Stimulated activated CD4-positive, alpha-beta T cell treated with anti-CD3 and anti-CD28 coated beads, TNF-alpha, amount 100 ng/mL, for 4 hours (primary cell): ENCODE results near the gene TMEM273.

ENCODE experiments used
- DNase-seq, 3 experiments: peaks; one replicate each; pipeline ENCODE4 v3.0.0-alpha.2; 2020; ENCODE audit warnings: low read depth in 3 of 3

The TMEM273 gene

GRCh38 chr10:49116509-49117375 lies 71.4 kb downstream of the TMEM273 start:
- DNase-seq, result no peak

DNA sequence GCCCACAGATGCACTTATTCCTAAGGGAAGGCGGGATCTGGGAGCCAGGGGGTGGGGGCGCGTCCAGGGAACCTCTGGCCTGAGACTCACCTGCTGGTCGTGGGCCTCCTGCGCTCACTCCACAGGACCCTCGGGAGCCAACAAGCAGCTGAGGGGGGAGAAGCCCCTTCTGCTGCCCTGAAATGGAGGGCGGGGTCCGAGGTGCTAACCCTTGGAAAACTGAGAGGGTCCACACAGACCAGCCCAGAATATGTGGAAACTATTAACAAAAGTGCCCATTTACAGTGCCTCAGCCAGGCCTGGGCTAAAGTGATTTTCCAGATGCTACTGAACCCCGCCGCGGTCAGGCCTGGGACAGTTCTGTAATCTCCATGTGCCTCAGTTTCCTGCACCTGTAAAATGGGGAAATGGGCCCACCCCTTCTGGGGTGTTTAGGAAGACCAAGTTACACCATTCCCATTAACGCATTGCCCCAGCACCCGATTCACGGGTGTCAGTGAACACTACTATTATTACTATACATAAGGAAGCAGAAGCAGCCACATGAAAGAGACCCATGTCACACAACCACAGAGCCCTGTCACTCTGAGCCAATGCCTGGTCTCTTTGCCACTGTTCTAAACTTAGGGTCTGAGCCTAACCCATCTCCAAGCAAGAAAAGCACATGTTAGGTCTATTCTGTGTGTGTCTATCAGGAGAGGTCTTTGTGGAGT lies 72.2 kb downstream of the TMEM273 start:
- no peak for DNase-seq

- no peak for DNase-seq
These were observed 73.0 kb downstream of the TMEM273 start, which contains the start of gene VSTM4 for GRCh38 chr10:49115015-49115795. TSS of gene VSTM4 (minus strand) at chr10:49115522. CDS start at chr10:49115485, 37 bp downstream.

DNA sequence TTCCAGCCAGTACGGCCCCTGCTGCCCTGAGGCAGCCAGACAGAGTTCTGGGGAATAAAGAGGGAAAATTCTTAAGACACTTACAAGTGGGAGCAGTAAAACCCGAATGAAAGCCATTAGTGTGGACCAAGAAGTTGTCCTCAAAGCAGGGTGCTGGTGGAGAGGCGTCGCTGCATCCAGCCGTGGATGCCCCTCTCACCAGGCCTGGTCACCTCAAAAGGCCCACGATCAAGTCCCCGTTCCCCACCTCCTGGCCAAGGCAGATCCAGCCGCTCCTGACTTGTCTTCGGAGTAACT lies 73.5 kb downstream of the TMEM273 start:
- DNase-seq, result no peak

DNA sequence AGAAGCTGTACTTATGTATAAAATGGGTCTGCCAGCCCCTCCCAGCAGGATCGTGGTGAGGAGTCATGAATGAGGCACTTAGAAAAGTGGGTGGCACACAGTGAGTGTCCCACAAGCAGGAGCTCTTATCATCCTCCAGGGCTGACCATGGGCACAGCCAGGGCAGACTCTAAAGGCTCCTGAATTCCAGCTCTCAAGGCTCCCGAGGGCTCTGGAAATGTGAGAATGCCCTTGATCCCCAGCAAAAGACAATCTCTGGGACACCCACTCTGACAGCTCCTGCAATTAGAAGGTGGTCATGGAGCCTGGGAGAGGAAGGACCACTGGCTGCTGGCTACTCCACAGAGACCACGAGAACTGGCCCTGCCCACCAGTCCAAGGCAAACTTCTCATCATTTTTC lies 74.5 kb downstream of the TMEM273 start:
- DNase-seq, result no peak

DNA sequence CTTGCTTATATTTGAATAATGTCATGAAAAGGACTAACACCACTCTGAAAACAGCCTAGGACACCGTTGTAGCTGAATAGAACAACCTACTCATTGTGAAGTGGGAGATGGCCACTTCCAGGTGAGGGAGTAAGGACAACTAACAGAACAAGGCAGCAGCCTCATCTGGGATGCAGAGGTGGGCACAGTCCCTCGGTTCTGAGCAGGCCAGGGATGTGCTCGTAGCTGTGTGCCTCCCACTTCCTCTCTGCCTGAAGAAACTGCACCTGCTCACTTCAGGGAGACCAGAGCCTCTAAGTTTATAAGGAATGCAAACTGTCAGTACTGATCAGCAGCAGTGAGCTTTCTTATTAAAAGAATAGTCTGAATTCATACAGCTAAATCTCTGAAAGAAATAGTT lies 75.3 kb downstream of the TMEM273 start:
- DNase-seq, result no peak

DNA sequence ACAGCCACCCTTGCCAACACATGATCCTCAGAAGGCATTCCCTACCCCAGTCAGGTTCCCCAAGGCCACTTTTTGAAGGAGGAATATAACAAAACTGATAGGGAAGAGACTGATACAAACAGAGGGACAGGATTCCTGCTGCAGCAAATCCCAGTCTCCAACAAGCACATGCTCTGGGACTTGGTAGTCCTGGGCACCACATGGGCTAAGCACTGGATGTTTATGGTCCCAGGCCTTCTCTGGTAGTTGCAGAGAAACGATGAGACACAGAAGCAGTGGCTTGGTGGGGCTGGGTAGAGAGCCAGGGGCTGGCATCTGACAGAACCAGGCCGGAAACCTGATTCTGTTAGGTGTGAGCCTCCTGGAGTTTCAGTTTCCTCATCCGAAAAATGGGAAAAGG lies 76.1 kb downstream of the TMEM273 start:
- no peak for DNase-seq

DNA sequence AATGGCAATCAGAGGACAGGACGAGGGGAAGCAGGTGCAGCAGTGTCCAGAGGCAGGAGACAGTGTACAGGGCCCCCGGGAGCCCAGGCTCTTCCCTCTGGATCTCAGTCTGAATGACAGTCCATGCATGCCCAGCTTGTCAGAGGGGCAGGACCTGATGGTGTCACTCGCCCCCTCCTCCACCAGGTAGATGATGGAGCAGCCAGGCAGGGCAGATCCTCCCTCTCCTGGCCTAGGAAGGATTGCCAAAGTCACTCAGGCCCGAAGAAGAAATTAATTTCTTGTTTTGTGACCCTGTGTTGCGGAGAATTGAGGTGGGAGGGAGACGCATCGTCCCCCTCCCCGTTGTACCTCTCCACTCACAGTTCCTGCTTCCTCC lies 76.9 kb downstream of the TMEM273 start:
- DNase-seq, result no peak

DNA sequence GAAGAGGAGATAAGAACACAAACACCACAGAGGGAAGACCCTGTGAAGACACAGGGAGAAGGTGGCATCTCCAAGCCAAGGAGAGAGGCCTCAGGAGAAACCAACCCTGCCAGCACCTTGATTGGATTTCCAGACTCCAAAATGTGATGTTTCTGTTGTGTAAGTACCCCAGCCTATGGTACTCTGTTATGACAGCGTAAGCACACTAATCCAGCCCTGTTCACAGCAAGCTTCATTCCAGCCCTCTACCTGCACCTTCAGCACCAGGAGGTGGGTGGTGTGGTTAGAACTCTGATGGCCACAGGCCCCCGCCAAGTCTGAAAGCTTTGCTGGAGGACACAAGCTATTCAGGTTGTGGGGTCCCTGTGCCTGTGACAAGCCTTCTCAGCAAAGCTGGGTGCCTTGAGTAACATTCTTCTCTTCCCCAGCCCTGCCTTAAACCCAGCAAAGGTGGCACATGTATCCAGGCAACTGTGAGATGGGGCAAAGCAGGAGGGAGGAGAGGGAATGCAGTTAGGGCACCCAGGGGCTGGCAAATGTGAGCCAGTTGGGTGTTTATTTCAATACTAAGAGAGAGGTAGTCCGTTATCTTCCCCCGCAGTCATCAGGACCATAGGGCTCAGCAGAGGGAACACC lies 77.4 kb downstream of the TMEM273 start:
- DNase-seq, result no peak

DNA sequence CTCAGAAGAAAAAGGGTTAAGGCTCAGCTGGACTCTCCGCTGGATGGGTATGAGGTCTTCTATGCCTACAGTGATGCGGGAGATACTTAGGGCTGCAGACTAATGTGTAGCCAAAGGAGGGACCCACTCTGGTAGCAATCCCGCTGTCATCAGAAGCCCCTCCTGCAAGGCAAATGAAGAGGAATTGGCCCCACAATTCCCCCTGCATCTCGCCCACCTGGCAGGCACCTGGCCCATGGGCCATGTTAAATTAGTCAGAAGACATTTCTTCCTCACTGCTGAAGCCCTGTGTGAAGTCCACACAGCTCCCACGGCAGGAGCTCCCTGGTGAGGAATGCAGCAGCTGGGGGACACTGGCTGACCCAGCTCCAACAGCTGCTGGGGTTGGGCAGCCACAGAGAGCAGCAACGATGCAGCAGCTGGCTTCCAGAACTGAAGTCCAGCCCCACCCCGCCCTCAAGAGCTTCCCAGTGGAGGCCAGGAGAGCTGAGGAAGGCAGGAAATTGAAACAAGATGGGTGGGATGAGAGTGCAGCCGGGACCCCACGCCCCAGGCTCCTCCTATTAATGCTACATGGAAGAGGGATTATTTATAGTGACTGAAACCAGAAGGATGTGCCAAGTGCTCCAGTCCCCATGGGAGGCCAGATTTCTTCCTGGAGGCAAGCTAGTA lies 78.4 kb downstream of the TMEM273 start:
- DNase-seq, result no peak

- no peak for DNase-seq
These were observed 79.5 kb downstream of the TMEM273 start for GRCh38 chr10:49108656-49109055.

DNA sequence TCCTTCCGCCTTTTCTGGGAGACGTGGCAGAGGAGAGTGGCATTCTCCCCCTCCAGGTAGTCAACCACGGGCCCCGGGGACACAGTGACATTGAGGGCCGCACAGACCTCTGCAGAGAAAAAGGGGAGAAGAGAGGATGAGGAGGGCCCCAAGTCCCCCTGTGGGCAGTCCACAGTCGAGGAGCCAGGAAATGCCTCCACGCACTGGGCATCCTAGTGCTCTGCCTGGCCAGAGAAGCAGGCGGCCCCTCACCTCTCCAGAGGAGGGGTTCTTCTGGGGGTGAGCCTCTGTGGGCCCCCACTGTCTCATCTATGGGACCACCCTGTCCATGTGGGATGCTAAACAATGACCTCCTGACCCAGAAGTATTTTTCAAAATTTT lies 80.3 kb downstream of the TMEM273 start:
- no peak for DNase-seq

DNA sequence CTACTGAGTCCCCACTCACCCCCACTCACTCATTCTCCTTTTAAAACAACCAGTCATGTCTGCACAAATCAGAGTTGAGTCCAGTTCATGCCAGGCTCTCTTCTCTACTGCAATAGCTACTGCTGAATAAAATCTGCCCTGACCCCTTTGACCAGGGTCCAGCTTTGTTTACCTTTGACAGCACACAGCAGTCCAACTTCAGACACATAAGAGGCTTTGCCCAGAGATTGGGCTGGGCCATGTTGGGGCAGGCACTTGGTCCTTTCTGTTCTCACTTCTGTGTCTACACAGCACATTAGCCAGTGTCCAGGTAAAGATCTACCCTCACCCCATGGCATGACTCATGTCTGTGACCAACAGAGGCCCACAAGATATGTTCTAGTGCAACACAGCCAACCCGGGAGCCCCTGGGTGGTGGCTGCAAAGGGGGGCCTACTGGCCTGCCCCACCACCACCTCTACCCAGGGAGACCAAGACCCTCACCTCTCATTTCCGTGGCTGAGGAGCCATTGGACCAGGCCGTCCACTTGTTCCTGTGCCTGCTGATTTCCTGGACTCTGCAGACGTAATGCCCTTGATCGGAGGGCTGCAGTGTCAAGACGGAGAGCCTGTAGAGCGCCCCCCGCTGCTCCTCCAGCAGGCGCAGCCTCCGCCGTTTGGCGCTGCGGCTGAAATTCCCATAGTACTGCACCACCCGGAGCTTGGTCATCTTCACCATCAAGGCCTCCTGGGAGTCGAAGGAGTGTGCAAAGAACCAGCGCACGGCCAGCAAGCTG lies 80.9 kb downstream of the TMEM273 start:
- no peak for DNase-seq

DNA sequence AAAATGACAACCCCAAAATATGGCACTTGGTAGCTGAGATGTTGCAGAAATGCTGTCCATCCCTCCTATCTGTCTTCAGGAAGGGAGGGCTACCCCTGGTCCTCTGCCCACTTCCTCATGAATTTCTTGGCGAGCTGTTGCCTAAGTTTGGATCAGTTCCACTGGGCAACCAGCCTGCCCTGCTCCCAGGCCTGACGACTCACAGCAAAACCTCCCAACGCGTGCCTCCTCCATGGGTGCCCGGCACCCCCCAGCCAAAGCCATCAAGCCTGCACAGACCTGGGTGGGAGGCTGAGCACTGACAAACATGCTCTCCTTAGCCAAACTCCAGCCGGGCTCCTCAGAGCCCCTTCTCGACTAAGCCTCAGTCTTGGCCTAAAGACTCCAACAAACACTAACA lies 81.7 kb downstream of the TMEM273 start:
- DNase-seq, result no peak

GRCh38 chr10:49105076-49105475 lies 83.1 kb downstream of the TMEM273 start:
- no peak for DNase-seq
